RWPE2 (cell line): ENCODE results near the gene CAPN9.

Experiments used
- ATAC-seq: fragments of 200-7000 bp; cut with Tn5 transposase; 3 replicates; pipeline ENCODE4 v1.9.1; 2021; ENCODE audit warnings: low read depth
- DNase-seq: peaks from one replicate; pipeline ENCODE4 v3.0.0-alpha.2; 2020; ENCODE audit warnings: low spot score
- H3K27ac ChIP-seq: fragments of 450-650 bp; 2 replicates; pipeline ENCODE4 v1.5.1; 2017; ENCODE audit warnings: mild to moderate bottlenecking; ENCODE audit not compliant: poor library complexity, severe bottlenecking
- H3K27me3 ChIP-seq: fragments of 250-450 bp; sonication (Bioruptor Pico); 2 replicates; pipeline ENCODE4 v1.5.1; 2021; ENCODE audit warnings: mild to moderate bottlenecking, moderate library complexity; ENCODE audit not compliant: insufficient read depth, poor library complexity, severe bottlenecking
- H3K36me3 ChIP-seq: fragments of 250-450 bp; sonication (Bioruptor Pico); 2 replicates; pipeline ENCODE4 v1.5.1; 2020; ENCODE audit warnings: low read depth, mild to moderate bottlenecking, moderate library complexity
- H3K4me1 ChIP-seq: fragments of 250-450 bp; sonication (Bioruptor Pico); 2 replicates; pipeline ENCODE4 v1.5.1; 2021; ENCODE audit warnings: mild to moderate bottlenecking, moderate library complexity; ENCODE audit not compliant: insufficient read depth, poor library complexity, severe bottlenecking
- H3K4me3 ChIP-seq: fragments of 250-450 bp; sonication (Bioruptor Pico); 2 replicates; pipeline ENCODE4 v1.5.1; 2021; ENCODE audit warnings: mild to moderate bottlenecking, moderate library complexity; ENCODE audit not compliant: severe bottlenecking
- H3K9me3 ChIP-seq: fragments of 250-450 bp; sonication (Bioruptor Pico); 2 replicates; pipeline ENCODE4 v1.5.1; 2021; ENCODE audit warnings: mild to moderate bottlenecking, moderate library complexity; ENCODE audit not compliant: severe bottlenecking
- CTCF ChIP-seq: fragments of 450-650 bp; IDR thresholded peaks from one replicate; pipeline ENCODE4 v1.5.1; 2017; ENCODE audit warnings: mild to moderate bottlenecking, moderate library complexity; ENCODE audit not compliant: poor library complexity, severe bottlenecking

CAPN9 gene

GRCh38 chr1:230792691-230793462 lies 45.7 kb downstream of the CAPN9 start:
- ATAC-seq = no peak
- TF ChIP-seq CTCF = no peak
- H3K4me1 ChIP-seq = no peaks in the 10 kb centered on the region
- DNase-seq = no peak
- no peaks in the 10 kb centered on the region for H3K36me3 ChIP-seq
- H3K4me3 ChIP-seq = no peak overlapping the region
- H3K27me3 ChIP-seq = no peaks in the 10 kb centered on the region
- H3K9me3 ChIP-seq = no peaks in the 10 kb centered on the region
- H3K27ac ChIP-seq = no peak overlapping the region

- no peak for DNase-seq
- Histone ChIP-seq H3K36me3 (no peaks in the 10 kb centered on the region), H3K4me3 (no peak overlapping the region), H3K27ac (no peak overlapping the region), H3K27me3 (no peaks in the 10 kb centered on the region), H3K9me3 (no peaks in the 10 kb centered on the region), H3K4me1 (no peaks in the 10 kb centered on the region)
- no peak for TF ChIP-seq CTCF
- no peak for ATAC-seq
These were observed 46.2 kb downstream of the CAPN9 start for GRCh38 chr1:230793463-230793745.

- no peaks in the 10 kb centered on the region for H3K27me3 ChIP-seq
- H3K4me3 ChIP-seq = no peak overlapping the region
- H3K27ac ChIP-seq = no peak overlapping the region
- DNase-seq = no peak
- no peak for ATAC-seq
- H3K36me3 ChIP-seq = no peaks in the 10 kb centered on the region
- no peaks in the 10 kb centered on the region for H3K9me3 ChIP-seq
- no peaks in the 10 kb centered on the region for H3K4me1 ChIP-seq
- no peak for TF ChIP-seq CTCF
These were observed 47.2 kb downstream of the CAPN9 start for GRCh38 chr1:230794431-230794830.

- Histone ChIP-seq H3K9me3 (no peaks in the 10 kb centered on the region), H3K4me3 (no peak overlapping the region), H3K27ac (no peak overlapping the region), H3K4me1 (no peaks in the 10 kb centered on the region), H3K27me3 (no peaks in the 10 kb centered on the region), H3K36me3 (no peaks in the 10 kb centered on the region)
- DNase-seq = no peak
- ATAC-seq = no peak
- no peak for TF ChIP-seq CTCF
These were observed 47.9 kb downstream of the CAPN9 start for GRCh38 chr1:230794871-230795605.

GRCh38 chr1:230796626-230797025 lies 49.4 kb downstream of the CAPN9 start:
- no peak for TF ChIP-seq CTCF
- no peaks in the 10 kb centered on the region for H3K4me1 ChIP-seq
- no peaks in the 10 kb centered on the region for H3K27me3 ChIP-seq
- no peak overlapping the region for H3K27ac ChIP-seq
- H3K9me3 ChIP-seq = no peaks in the 10 kb centered on the region
- no peaks in the 10 kb centered on the region for H3K36me3 ChIP-seq
- ATAC-seq = no peak
- no peak overlapping the region for H3K4me3 ChIP-seq
- DNase-seq = no peak
